PC-9 (cell line): Measurements from ENCODE around the gene MINDY4.

Experiments used
- EZH2 ChIP-seq: fragments of 200-600 bp; sonication (generic); IDR thresholded peaks from 2 replicates; pipeline ENCODE4 v1.8.0; 2017; ENCODE audit warnings: antibody characterized with exemption, low read depth
- TF ChIP-seq, protein P1 (sequence below): fragments of 200-600 bp; sonication (generic); conservative IDR thresholded peaks from 2 replicates; pipeline ENCODE4 v1.6.1; 2017; ENCODE audit warnings: mixed run types, antibody characterized with exemption, mild to moderate bottlenecking, moderate library complexity

DNA sequence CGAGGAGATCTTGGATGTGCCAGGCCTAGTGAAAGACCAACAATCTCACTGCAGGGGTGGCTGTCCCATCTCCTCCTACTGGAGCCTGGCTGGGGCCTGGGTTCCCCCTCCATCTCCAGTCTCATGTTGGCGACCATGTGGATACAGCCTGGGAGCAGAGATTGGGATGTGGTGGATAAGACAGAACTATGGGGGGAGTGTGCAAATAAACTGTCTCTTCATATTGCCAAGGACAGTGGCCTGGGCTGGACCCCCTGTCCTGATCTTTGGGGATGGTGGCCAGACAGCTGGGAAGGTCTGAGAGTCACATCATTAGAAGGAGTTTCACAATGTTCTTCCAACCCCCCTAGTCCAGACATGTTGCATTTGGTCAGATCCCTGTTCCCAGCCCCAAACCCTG, 5.8 kb upstream of the MINDY4 start:
- no peak for TF ChIP-seq EZH2
- TF ChIP-seq, protein P1, sequence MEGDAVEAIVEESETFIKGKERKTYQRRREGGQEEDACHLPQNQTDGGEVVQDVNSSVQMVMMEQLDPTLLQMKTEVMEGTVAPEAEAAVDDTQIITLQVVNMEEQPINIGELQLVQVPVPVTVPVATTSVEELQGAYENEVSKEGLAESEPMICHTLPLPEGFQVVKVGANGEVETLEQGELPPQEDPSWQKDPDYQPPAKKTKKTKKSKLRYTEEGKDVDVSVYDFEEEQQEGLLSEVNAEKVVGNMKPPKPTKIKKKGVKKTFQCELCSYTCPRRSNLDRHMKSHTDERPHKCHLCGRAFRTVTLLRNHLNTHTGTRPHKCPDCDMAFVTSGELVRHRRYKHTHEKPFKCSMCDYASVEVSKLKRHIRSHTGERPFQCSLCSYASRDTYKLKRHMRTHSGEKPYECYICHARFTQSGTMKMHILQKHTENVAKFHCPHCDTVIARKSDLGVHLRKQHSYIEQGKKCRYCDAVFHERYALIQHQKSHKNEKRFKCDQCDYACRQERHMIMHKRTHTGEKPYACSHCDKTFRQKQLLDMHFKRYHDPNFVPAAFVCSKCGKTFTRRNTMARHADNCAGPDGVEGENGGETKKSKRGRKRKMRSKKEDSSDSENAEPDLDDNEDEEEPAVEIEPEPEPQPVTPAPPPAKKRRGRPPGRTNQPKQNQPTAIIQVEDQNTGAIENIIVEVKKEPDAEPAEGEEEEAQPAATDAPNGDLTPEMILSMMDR, result no peak
